ENCODE measurements around the gene OSBP2. TPM values are rescaled to one million over a fixed set of nuclear protein-coding genes. Genes with fewer than 3 reads are reported as not detected.
A peak's percentile ranks its signal among the peaks of the same experiment; 100 is the strongest.

OSBP2 gene
- total and polyA plus RNA-seq, 4 donors: 1.1 to 12.3 (median 2.6) TPM

DNA sequence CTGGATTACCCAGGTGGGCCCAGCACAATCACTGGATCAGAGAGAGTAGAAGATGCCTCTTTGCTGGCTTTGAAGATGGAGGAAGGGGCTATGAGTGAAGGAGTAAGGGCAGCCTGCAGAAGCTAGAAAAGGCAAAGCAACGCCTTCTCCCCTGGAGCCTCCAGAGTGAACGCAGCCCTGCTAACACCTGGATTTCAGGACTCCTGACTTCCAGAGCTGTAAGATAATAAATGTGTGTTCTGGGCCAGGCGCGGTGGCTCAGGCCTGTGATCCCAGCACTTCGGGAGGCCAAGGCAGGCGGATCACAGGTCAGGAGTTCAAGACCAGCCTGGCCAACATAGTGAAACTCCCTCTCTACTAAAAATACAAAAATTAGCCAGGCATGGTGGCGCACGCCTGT lies 171.5 kb downstream of the OSBP2 start:
- Histone ChIP-seq H3K9ac (ENCODE audit: insufficient read depth in 1 of 2, low read length in 2 of 2) (no peak overlapping the region), H3K36me3 (ENCODE audit: control insufficient read depth in 4 of 4, insufficient read depth in 4 of 4, low read length in 4 of 4) (no peaks in the 10 kb centered on the region), H3K27ac (ENCODE audit: low read depth in 1 of 2, low read length in 1 of 2) (no peak overlapping the region), H3K27me3 (ENCODE audit: control insufficient read depth in 3 of 3, insufficient read depth in 3 of 3, low read length in 2 of 3) (no peaks in the 10 kb centered on the region), H3K4me3 (no peak overlapping the region), H3K4me1 (ENCODE audit: control insufficient read depth in 5 of 5, insufficient read depth in 5 of 5, low read length in 5 of 5) (peaks cover 0 to 35% (median 12%) of the 10 kb centered on the region in 5 donors), H3K9me3 (ENCODE audit: control insufficient read depth in 4 of 4, insufficient read depth in 3 of 4, low read length in 3 of 4) (no peaks in the 10 kb centered on the region)
- TF ChIP-seq CTCF (IDR thresholded peaks at IDR 0.05; ENCODE audit: control extremely low read depth, extremely low read depth): no peak
- ATAC-seq (ENCODE audit: insufficient read depth, low FRiP score) (no peak), DNase-seq (no peak)
- WGBS, 2 donors: 88 to 90% methylated on average over 8 of the region's 8 CpGs

GRCh38 chr22:30866811-30867271 lies 172.2 kb downstream of the OSBP2 start:
- ATAC-seq (ENCODE audit: insufficient read depth, low FRiP score) (peak; percentile 36), DNase-seq (no peak)
- Histone ChIP-seq H3K9ac (ENCODE audit: insufficient read depth in 1 of 2, low read length in 2 of 2) (no peak overlapping the region), H3K36me3 (ENCODE audit: control insufficient read depth in 4 of 4, insufficient read depth in 4 of 4, low read length in 4 of 4) (no peaks in the 10 kb centered on the region), H3K9me3 (ENCODE audit: control insufficient read depth in 4 of 4, insufficient read depth in 3 of 4, low read length in 3 of 4) (no peaks in the 10 kb centered on the region), H3K4me1 (ENCODE audit: control insufficient read depth in 5 of 5, insufficient read depth in 5 of 5, low read length in 5 of 5) (peaks cover 0 to 41% (median 12%) of the 10 kb centered on the region in 5 donors), H3K27me3 (ENCODE audit: control insufficient read depth in 3 of 3, insufficient read depth in 3 of 3, low read length in 2 of 3) (no peaks in the 10 kb centered on the region), H3K27ac (ENCODE audit: low read depth in 1 of 2, low read length in 1 of 2) (peak overlapping the region in 1 of 2 donors; percentile 42), H3K4me3 (no peak overlapping the region)
- WGBS, 2 donors: 72 to 79% methylated on average over 4 of the region's 4 CpGs
- TF ChIP-seq CTCF (IDR thresholded peaks at IDR 0.05; ENCODE audit: control extremely low read depth, extremely low read depth): no peak

GRCh38 chr22:30867746-30868662 lies 173.3 kb downstream of the OSBP2 start:
- 95 to 96% methylated on average over 19 of the region's 19 CpGs for WGBS, 2 donors
- DNase-seq (peak in 1 of 3 donors; percentile 10), ATAC-seq (ENCODE audit: insufficient read depth, low FRiP score) (no peak)
- no peaks in the 10 kb centered on the region for H3K9me3 ChIP-seq (ENCODE audit: control insufficient read depth in 4 of 4, insufficient read depth in 3 of 4, low read length in 3 of 4)
- peaks cover 0 to 49% (median 18%) of the 10 kb centered on the region in 5 donors for H3K4me1 ChIP-seq (ENCODE audit: control insufficient read depth in 5 of 5, insufficient read depth in 5 of 5, low read length in 5 of 5)
- H3K27me3 ChIP-seq (ENCODE audit: control insufficient read depth in 3 of 3, insufficient read depth in 3 of 3, low read length in 2 of 3): no peaks in the 10 kb centered on the region
- H3K9ac ChIP-seq (ENCODE audit: insufficient read depth in 1 of 2, low read length in 2 of 2): no peak overlapping the region
- TF ChIP-seq CTCF (IDR thresholded peaks at IDR 0.05; ENCODE audit: control extremely low read depth, extremely low read depth): no peak
- H3K4me3 ChIP-seq: no peak overlapping the region
- no peaks in the 10 kb centered on the region for H3K36me3 ChIP-seq (ENCODE audit: control insufficient read depth in 4 of 4, insufficient read depth in 4 of 4, low read length in 4 of 4)
- no peak overlapping the region for H3K27ac ChIP-seq (ENCODE audit: low read depth in 1 of 2, low read length in 1 of 2)

All from lung (tissue), 12 donors.